H9 (cell line): ENCODE data around the gene CCSER2. TPM values are rescaled to one million over a fixed set of nuclear protein-coding genes. Genes with fewer than 3 reads are reported as not detected.

Experiments
- DNase-seq: peaks from one replicate; pipeline ENCODE4 v3.0.0-alpha.2; 2017
- H2AFZ ChIP-seq: one replicate; pipeline ENCODE4 v1.6.1; 2013; ENCODE audit warnings: mild to moderate bottlenecking, low read length, control low read depth, moderate library complexity
- H2AK5ac ChIP-seq: 2 replicates; pipeline ENCODE4 v1.6.1; 2013; ENCODE audit warnings: low read length, control low read depth, mixed read lengths; ENCODE audit not compliant: insufficient read length
- H2BK120ac ChIP-seq: one replicate; pipeline ENCODE4 v1.6.1; 2013; ENCODE audit warnings: low read depth, mild to moderate bottlenecking, low read length, control low read depth, inconsistent platforms; ENCODE audit not compliant: poor library complexity, severe bottlenecking
- H2BK12ac ChIP-seq: 2 replicates; pipeline ENCODE4 v1.6.1; 2013; ENCODE audit warnings: low read length, control low read depth, mixed read lengths, low read depth; ENCODE audit not compliant: insufficient read length
- H2BK15ac ChIP-seq: 2 replicates; pipeline ENCODE4 v1.6.1; 2013; ENCODE audit warnings: low read depth, low read length, control low read depth
- H2BK20ac ChIP-seq: one replicate; pipeline ENCODE4 v1.6.1; 2013; ENCODE audit warnings: low read depth, mild to moderate bottlenecking, low read length, control low read depth, inconsistent platforms; ENCODE audit not compliant: poor library complexity, severe bottlenecking
- H2BK5ac ChIP-seq: 2 replicates; pipeline ENCODE4 v1.6.1; 2013; ENCODE audit warnings: low read length, control low read depth, mixed read lengths; ENCODE audit not compliant: insufficient read length
- H3K14ac ChIP-seq: 2 replicates; pipeline ENCODE4 v1.6.1; 2013; ENCODE audit warnings: low read length, control low read depth; ENCODE audit not compliant: insufficient read depth
- H3K18ac ChIP-seq: 2 replicates; pipeline ENCODE4 v1.6.1; 2013; ENCODE audit warnings: low read depth, mild to moderate bottlenecking, mixed read lengths, low read length, control low read depth; ENCODE audit not compliant: insufficient read length
- H3K23ac ChIP-seq: 2 replicates; pipeline ENCODE4 v1.6.1; 2013; ENCODE audit warnings: low read length, control low read depth, mixed read lengths, low read depth; ENCODE audit not compliant: insufficient read length
- H3K23me2 ChIP-seq: 2 replicates; pipeline ENCODE4 v1.6.1; 2013; ENCODE audit warnings: low read depth, mild to moderate bottlenecking, mixed read lengths, low read length, control low read depth; ENCODE audit not compliant: insufficient read length, poor library complexity, severe bottlenecking
- H3K27ac ChIP-seq: 2 replicates; pipeline ENCODE4 v1.5.1; 2013; ENCODE audit warnings: low read length, control low read depth, mixed read lengths, low read depth; ENCODE audit not compliant: insufficient read length
- H3K27me3 ChIP-seq: 2 replicates; pipeline ENCODE4 v1.6.1; 2013; ENCODE audit warnings: low read length, control low read depth, inconsistent platforms; ENCODE audit not compliant: insufficient read depth
- H3K4ac ChIP-seq: 2 replicates; pipeline ENCODE4 v1.6.1; 2013; ENCODE audit warnings: low read depth, mild to moderate bottlenecking, control low read depth, inconsistent platforms, low read length, moderate library complexity
- H3K4me1 ChIP-seq: 2 replicates; pipeline ENCODE4 v1.6.1; 2013; ENCODE audit warnings: low read length, control low read depth, inconsistent platforms; ENCODE audit not compliant: insufficient read depth
- H3K4me2 ChIP-seq: 2 replicates; pipeline ENCODE4 v1.6.1; 2013; ENCODE audit warnings: low read length, control low read depth, mixed read lengths; ENCODE audit not compliant: insufficient read length, insufficient read depth
- H3K56ac ChIP-seq: 2 replicates; pipeline ENCODE4 v1.6.1; 2013; ENCODE audit warnings: low read depth, mild to moderate bottlenecking, mixed read lengths, low read length, control low read depth; ENCODE audit not compliant: insufficient read length
- H3K79me1 ChIP-seq: 2 replicates; pipeline ENCODE4 v1.6.1; 2013; ENCODE audit warnings: low read depth, mild to moderate bottlenecking, moderate library complexity, low read length, control low read depth, inconsistent platforms; ENCODE audit not compliant: insufficient read depth, poor library complexity, severe bottlenecking
- H3K79me2 ChIP-seq: 2 replicates; pipeline ENCODE4 v1.6.1; 2013; ENCODE audit warnings: low read length, control low read depth, inconsistent platforms; ENCODE audit not compliant: insufficient read depth
- H3K9ac ChIP-seq: 2 replicates; pipeline ENCODE4 v1.6.1; 2013; ENCODE audit warnings: low read length, control low read depth, mixed read lengths; ENCODE audit not compliant: insufficient read length; ENCODE audit errors: extremely low read depth
- H3K9me3 ChIP-seq: one replicate; pipeline ENCODE4 v1.6.1; 2013; ENCODE audit warnings: low read depth, low read length, inconsistent platforms; ENCODE audit not compliant: control insufficient read depth
- H3T11ph ChIP-seq: one replicate; pipeline ENCODE4 v1.6.1; 2013; ENCODE audit warnings: mild to moderate bottlenecking, low read length, control low read depth, inconsistent platforms
- H4K20me1 ChIP-seq: one replicate; pipeline ENCODE4 v1.6.1; 2013; ENCODE audit not compliant: control insufficient read depth, insufficient read length, insufficient read depth
- H4K5ac ChIP-seq: 2 replicates; pipeline ENCODE4 v1.6.1; 2013; ENCODE audit warnings: low read depth, mild to moderate bottlenecking, mixed read lengths, low read length, control low read depth; ENCODE audit not compliant: insufficient read length
- H4K8ac ChIP-seq: replicated peaks from 2 replicates; pipeline ENCODE4 v1.6.1; 2013; ENCODE audit warnings: low read length, control low read depth, mixed read lengths, low read depth; ENCODE audit not compliant: insufficient read length
- H4K91ac ChIP-seq: 2 replicates; pipeline ENCODE4 v1.6.1; 2013; ENCODE audit warnings: low read depth, mild to moderate bottlenecking, moderate library complexity, mixed read lengths, low read length, control low read depth; ENCODE audit not compliant: insufficient read length
- H3K27ac Mint-ChIP-seq, 3 experiments: 2 replicates in 2 of 3; 3 replicates in 1 of 3; pipeline ENCODE4 v1.8.0; 2020 to 2021; ENCODE audit warnings: mixed read lengths in 3 of 3, mild to moderate bottlenecking in 1 of 3, moderate library complexity in 1 of 3
- H3K27me3 Mint-ChIP-seq: 2 replicates; pipeline ENCODE4 v1.8.0; 2021; ENCODE audit warnings: low read depth, mild to moderate bottlenecking, moderate library complexity, mixed read lengths
- H3K36me3 Mint-ChIP-seq, 3 experiments: 2 replicates in 2 of 3; 3 replicates in 1 of 3; pipeline ENCODE4 v1.8.0; 2020 to 2021; ENCODE audit warnings: low read depth in 3 of 3, mixed read lengths in 3 of 3; ENCODE audit not compliant: insufficient read depth in 1 of 3
- H3K4me1 Mint-ChIP-seq, 2 experiments: 2 replicates each; pipeline ENCODE4 v1.8.0; 2020; ENCODE audit warnings: mixed read lengths in 2 of 2
- H3K4me3 Mint-ChIP-seq, 2 experiments: 2 replicates in 1 of 2; 3 replicates in 1 of 2; pipeline ENCODE4 v1.8.0; 2020 to 2021; ENCODE audit warnings: mild to moderate bottlenecking in 2 of 2, mixed read lengths in 2 of 2, moderate library complexity in 1 of 2
- H3K9me3 Mint-ChIP-seq, 2 experiments: 2 replicates in 1 of 2; 3 replicates in 1 of 2; pipeline ENCODE4 v1.8.0; 2020; ENCODE audit warnings: mild to moderate bottlenecking in 2 of 2, mixed read lengths in 2 of 2, moderate library complexity in 1 of 2
- CTCF ChIP-seq: fragments of 200-600 bp; sonication (generic); conservative IDR thresholded peaks from 3 replicates; pipeline ENCODE4 v1.8.0; 2021; ENCODE audit warnings: antibody characterized with exemption, mild to moderate bottlenecking
- WGBS: extraction: QIAGEN DNeasy Blood & Tissue Kit; methylation state at CpG from one replicate; pipeline ENCODE4 v1.1.7; 2013; ENCODE audit warnings: missing lambda C conversion rate, low lambda C conversion rate, mixed read lengths; ENCODE audit not compliant: insufficient read length; ENCODE audit errors: extremely low coverage; 5-methylcytosine and 5-hydroxymethylcytosine counted together
- total RNA-seq: library from RNA; stranded (reverse); gene quantifications from 2 replicates; pipeline ENCODE4 v1.2.1, GENCODE V29; 2021

The CCSER2 gene
- total RNA-seq, 1 experiment from 2014 or later: 22.2 TPM

- WGBS: no CpG with 5 or more reads among the region's 4 CpGs
- no peak overlapping the region for H3K4me3 Mint-ChIP-seq
- no peak overlapping the region for H3K56ac ChIP-seq
These were observed 209.6 kb downstream of the CCSER2 start for GRCh38 chr10:84538036-84538435.

More at GRCh38 chr10:84538036-84538435, 209.6 kb downstream of the CCSER2 start:
- Histone ChIP-seq H4K5ac (no peak overlapping the region), H4K91ac (no peak overlapping the region), H3K4me1 (peaks cover 2% of the 10 kb centered on the region; the same call in 1 of the 2 replicates), H2AK5ac (no peak overlapping the region), H2AFZ (no peak overlapping the region), H2BK20ac (no peak overlapping the region), H4K20me1 (no peaks in the 10 kb centered on the region), H3K27ac (no peak overlapping the region), H2BK120ac (no peak overlapping the region), H3K27me3 (no peaks in the 10 kb centered on the region), H2BK5ac (no peak overlapping the region), H3K23ac (no peak overlapping the region), H3K79me1 (no peaks in the 10 kb centered on the region), H3T11ph (no peak overlapping the region), H2BK15ac (no peak overlapping the region), H3K18ac (no peak overlapping the region), H3K23me2 (no peaks in the 10 kb centered on the region), H3K14ac (no peak overlapping the region), H3K79me2 (no peaks in the 10 kb centered on the region), H2BK12ac (no peak overlapping the region), H3K4me2 (no peak overlapping the region), H3K4ac (no peak overlapping the region), H4K8ac (no peak overlapping the region), H3K9ac (no peak overlapping the region), H3K9me3 (no peaks in the 10 kb centered on the region)
- Mint-ChIP-seq H3K36me3 (peaks cover 0 to 15% (median 3%) of the 10 kb centered on the region in 3 experiments; a peak in 4 of 7 replicates), H3K4me1 (peaks cover 37 to 38% of the 10 kb centered on the region in 2 experiments), H3K27me3 (peaks cover 4% of the 10 kb centered on the region), H3K27ac (no peak overlapping the region), H3K9me3 (peaks cover 6 to 10% of the 10 kb centered on the region in 2 experiments)
- TF ChIP-seq CTCF: no peak
- no peak for DNase-seq
